HG03460 (cell line): ENCODE results near the gene SSBP4.

Experiments
- ATAC-seq: cut with Tn5 transposase; IDR thresholded peaks from one replicate; pipeline ENCODE4 v1.9.1; 2021; ENCODE audit not compliant: unreplicated experiment

SSBP4 gene

DNA sequence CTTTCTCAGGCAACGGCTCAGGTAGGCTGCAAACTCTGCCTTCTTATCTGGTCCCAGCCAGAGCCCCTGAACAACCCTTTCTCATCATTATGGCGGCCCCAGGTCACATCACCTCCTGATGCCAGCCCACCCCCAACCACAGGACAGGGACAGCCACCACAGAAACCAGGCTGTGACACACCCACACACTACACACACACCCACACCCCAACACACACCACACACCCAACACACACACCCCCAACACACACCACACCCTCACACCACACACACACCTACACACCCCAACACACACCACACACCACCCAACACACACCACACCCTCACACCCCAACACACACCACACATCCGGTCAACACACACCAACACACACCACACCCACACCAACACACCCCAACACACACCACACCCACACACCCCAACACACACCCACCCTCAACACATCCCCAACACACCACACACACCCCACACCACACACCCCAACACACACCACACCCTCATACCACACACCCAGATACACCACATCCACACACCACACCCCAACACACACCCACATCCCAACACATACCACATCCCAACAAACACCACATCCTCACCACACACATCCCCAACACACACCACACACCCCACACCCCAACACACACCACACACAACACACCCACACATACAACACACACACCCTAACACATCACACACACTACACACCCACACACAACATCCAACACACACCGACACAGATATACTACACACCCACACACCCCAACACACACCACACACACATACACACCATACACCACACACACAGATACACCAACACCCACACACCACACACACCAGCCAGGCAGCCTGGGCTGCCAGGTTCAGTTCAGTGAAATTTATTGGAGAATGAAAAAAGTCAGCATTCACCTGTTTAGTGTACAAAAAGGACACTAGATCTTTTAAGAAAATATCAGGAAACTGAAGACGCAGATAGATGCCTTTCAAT is 22.9 kb downstream of the SSBP4 start:
- ATAC-seq, result no peak

- no peak for ATAC-seq
Observed at GRCh38 chr19:18442941-18443340, 23.7 kb downstream of the SSBP4 start.

DNA sequence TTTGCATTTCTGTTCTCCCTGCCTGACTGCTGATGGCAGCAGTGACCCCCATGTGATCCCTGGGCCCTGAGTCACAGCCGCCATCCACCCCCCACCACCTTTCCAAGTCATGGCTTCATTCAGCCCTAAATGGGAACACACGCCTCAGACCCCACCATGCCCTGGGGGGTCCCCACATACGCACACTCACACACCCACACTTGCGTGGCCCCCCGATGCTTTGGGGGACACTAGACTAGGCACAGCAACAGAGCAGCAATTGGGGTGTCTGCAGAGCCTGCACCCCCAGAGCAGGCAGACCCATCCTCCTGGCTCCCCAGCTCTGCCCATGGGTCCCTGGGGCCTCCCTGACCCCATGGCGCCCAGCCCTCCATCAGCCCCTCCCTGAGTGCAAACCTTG is 24.2 kb downstream of the SSBP4 start:
- ATAC-seq, result no peak

GRCh38 chr19:18443831-18444230 is 24.6 kb downstream of the SSBP4 start:
- no peak for ATAC-seq

DNA sequence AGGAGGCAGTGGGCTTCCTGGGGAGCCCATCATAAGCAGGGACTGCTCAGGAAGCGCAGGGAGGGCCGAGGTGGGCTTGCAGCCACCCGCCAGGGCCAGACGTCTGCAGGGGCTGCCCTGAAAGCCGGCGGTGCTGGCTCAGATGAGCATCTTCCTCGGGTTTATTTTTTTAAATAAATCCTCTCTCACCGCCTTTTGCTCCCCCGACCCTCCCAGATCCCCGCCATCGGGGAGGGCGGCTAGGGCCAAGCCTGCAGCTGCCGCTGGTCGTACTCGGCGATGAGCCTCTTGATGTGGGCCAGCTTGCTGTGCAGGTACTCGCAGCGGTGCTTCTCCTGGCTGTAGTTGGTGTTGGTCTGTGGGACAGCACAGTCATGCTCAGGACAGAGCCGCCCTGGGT is 25.3 kb downstream of the SSBP4 start:
- no peak for ATAC-seq

DNA sequence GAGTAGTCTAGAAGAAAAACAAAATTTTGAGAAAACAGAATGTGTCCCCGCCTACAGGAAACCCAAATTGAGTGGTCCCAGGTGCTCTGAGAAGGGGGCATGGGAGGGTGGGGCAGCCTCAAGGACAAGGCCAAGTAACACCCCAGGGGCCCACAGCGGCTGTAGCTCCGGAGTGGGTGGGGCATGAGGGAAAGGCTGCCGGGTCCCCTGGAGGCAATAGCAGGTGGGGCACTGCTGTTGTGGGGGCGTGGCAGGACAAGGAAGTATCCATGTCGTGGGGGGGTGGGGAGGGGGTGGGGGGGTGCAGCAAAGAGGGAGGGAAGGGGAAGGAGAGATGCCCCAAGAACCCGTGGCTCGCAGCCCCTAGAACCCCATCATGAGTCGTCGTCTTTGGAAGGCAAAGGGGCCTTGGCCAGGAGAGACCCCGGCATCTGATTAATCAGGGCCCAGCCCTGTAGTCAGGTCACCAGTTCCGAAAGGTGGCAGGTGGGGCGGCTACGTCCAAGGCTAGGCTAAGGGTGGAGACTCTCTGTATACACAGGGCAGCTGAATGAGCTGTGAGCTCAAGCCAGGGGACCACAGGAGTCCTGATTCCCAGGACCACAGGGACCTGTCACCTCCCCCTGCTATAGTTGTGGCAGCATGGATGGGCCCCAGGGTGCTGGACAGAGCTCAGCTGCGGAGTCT is 26.2 kb downstream of the SSBP4 start:
- no peak for ATAC-seq

DNA sequence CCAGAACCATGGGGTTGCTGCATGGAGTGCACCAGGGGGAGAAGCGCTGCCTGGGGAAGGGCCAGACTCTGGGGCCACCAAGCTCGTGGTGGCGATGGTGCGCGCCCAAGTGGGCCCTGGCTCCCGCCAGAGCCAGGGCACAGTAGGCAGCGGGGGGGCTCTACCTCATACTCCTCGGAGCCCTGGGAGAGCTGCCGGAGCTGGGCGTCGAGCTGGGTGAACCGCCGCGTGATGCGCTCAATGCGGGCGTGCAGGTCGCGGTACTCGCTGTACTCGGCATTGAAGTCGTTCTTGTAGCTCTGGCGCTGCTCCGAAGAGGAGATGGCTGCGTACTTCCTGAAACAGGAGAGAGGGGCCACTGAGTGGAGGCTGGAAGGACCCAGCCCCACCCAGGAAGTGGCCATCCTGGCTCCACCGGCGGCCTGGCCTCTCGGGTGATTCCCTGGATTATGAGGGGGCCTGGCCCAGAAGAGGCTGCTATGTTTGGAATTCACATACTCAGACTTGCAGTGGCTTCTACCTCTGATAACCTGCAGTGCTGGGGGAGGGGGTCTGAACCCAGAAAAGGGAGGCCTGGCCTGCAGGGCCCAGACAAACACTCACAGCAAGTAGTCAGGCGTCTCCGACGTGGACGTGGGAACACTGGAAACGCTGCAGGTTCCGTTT is 27.1 kb downstream of the SSBP4 start:
- ATAC-seq, result no peak

- ATAC-seq, result no peak
Observed at GRCh38 chr19:18446811-18447359, 27.7 kb downstream of the SSBP4 start.

- ATAC-seq, result no peak
Observed at GRCh38 chr19:18449552-18449951, 30.4 kb downstream of the SSBP4 start.

GRCh38 chr19:18450021-18450930 is 31.1 kb downstream of the SSBP4 start:
- ATAC-seq, result no peak

DNA sequence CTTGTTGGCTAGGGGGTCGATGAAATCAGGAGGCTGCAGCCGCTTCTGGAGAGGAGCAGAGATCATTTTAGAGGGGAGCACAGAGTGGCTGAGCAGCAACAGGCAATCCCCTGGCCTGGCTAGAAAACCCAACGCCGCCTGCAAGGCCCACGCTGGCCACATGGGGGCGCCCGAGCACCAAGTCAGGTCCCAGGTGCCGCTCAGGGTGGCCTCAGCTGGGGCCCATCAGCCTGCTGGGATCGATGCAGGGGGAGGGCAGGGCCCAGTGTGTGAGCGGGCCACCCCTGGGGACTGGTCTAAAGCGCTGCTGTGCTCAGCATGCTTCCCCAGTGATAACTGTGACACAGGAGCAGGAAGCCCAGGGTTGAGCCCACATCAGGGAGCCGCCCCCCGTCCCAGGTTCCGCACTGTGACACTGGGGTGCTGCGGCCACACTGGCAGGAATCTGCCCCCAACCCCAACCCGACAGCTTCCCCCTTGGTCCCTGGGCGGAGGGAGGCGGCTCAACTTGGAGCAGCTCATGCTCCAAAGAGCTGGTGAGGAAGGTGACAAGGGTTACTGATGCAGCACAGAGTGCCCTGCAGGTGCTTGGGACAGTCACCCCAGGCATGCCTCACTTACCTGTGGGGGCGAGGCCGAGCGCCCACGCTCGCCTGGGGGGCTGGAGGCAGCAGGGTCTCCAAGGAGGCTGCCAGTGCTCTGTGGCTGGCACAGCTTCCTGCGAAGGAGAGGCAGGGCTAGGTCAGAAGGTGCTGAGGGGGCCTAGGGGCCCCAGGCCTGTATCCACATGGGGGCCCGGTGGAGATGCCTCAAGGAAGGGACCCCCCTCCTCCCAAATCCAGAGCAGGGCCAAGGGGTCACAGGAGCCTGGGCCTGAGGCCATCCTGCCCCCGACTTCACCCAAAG is 32.0 kb downstream of the SSBP4 start:
- no peak for ATAC-seq

- ATAC-seq, result no peak
Observed at GRCh38 chr19:18452386-18452785, 33.2 kb downstream of the SSBP4 start.

DNA sequence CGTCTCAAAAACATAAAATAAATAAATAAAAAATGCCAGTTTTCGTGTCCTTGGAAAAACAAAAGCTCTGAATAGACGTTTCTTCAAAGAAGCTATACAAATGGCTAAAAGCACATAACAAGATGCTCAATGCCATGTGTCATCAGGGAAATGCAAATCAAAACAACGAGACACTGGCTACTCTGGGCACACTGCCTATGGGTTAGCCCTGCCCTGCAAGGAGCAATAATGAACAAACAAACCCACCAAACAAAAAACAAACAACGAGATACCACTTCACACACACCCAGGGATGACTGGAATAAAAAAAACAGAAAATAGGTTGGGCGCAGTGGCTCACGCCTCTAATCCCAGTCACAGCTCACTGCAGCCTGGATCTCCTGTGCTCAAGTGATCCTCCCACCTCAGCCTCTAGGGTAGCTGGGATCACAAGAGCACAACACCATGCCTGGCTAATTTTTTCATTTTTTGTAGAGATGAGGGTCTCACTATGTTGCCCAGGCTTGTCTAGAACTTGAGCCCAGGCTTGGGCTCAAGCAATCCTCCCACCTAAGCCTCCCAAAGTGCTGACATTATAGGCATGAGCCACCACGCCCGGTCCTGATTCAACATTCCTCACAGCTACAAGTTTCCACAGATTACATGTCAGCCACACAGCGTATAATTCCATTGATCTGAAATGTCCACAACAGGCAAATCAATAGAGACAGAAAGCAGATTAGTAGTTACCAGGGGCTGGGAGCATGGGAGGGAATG is 34.2 kb downstream of the SSBP4 start:
- no peak for ATAC-seq

DNA sequence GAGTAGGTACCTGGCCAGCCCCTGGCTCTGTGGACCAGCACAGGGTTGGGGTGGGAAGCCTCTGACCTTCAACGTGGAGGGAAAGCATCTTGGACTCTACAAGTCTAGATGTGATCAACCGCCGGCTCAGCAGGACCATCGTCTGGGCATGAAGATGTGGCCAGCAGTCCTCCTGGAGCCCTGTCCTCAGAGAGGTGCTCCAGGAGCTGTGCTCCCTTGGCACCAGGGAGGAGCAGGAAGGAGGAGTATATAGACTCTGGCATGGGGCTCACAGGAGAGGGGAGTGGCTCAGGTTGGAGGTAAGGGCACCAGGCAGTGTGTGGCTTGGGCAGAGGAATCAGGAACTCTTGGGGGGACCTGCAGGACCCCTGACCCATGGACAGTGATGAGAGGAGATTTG is 37.1 kb downstream of the SSBP4 start:
- ATAC-seq, result no peak

DNA sequence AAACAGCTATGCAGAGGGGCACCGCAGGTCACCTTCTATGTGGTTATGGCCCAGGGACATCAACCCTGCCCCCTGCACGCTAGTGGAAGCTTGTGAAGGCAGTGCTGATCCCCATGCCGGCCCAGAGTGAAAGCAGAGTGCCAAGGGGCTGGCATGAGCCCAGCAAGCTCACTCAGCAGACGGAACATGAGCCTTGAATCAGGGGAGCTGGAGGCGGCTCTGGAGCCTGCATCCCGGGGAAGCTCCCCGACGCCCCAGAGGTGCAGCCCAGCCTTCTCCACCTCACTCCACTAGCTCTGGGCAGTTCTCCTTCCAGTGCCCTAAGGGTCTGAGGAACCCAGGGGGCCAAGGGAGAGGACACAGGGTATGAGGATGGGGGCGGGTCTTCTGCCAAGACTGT is 37.8 kb downstream of the SSBP4 start:
- ATAC-seq, result no peak

- ATAC-seq, result no peak
Observed at GRCh38 chr19:18457483-18458331, 38.5 kb downstream of the SSBP4 start.

DNA sequence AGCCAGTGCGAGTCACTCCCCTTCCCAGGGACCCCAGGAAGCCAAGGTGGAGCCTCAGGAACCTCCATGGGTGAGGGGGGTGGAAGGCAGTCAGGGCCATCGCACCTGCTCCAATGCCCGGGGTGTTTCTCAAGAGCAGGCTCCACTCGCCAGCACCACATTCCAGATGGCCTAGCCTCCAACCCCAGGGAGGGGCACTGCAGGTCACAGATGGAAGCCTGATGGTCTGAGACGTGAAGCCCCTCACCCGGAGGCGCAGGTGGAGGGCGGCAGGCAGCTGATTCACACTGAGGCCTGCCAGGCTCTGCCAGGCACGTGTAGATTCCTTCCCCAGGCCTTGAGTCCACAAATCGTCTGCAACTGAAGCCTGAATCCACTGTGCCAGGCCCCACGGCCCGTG is 41.7 kb downstream of the SSBP4 start:
- ATAC-seq, result no peak

DNA sequence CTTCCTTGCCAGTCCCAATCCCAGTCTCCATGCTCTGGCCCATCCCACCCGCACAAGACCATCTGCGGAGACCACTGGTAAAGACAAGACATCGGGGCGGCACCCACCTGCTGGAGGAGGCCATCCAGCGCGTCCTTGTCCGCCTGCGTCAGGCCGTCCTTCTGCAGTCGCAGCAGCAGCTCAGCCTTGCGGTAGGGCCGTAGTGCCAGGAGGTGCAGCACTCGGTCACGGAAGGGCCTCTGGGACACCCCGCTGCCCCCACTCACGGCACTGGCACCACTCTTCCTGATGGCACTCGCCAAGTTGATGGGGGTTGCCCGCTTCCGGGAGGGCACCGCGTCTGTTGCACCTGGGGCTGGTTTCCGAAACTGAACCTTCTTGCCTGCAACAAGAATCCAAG is 42.3 kb downstream of the SSBP4 start:
- ATAC-seq, result no peak
